C4-2B (cell line): ENCODE data around the gene BCAP29.

Experiments used
- H3K27ac ChIP-seq: fragments of 450-650 bp; 2 replicates; pipeline ENCODE4 v1.5.1; 2017
- CTCF ChIP-seq: fragments of 450-650 bp; conservative IDR thresholded peaks from 2 replicates; pipeline ENCODE4 v1.5.1; 2017; ENCODE audit warnings: mild to moderate bottlenecking
- ZFX ChIP-seq: fragments of 450-650 bp; IDR thresholded peaks from 2 replicates; pipeline ENCODE4 v1.6.1; 2017

The BCAP29 gene

GRCh38 chr7:107564553-107565298 is 15.3 kb upstream of the BCAP29 start:
- no peak for TF ChIP-seq ZFX
- no peak for TF ChIP-seq CTCF
- peak overlapping the region; percentile 98 for H3K27ac ChIP-seq

- TF ChIP-seq CTCF (no peak), ZFX (no peak)
- H3K27ac ChIP-seq: no peak overlapping the region
Observed at GRCh38 chr7:107570298-107570697, 9.7 kb upstream of the BCAP29 start.

- no peak for TF ChIP-seq ZFX
- TF ChIP-seq CTCF: no peak
- H3K27ac ChIP-seq: no peak overlapping the region
Observed at GRCh38 chr7:107573537-107573936, 6.5 kb upstream of the BCAP29 start.

GRCh38 chr7:107579554-107579884 is 527 bp upstream of the BCAP29 start:
- TF ChIP-seq CTCF: no peak
- TF ChIP-seq ZFX: no peak
- H3K27ac ChIP-seq: peak overlapping the region; percentile 91

GRCh38 chr7:107580716-107581383 is 804 bp downstream of the BCAP29 start:
- TF ChIP-seq CTCF: peak; percentile 41
- TF ChIP-seq ZFX: no peak
- peak overlapping the region; percentile 91 for H3K27ac ChIP-seq

GRCh38 chr7:107581387-107582013 is 1.5 kb downstream of the BCAP29 start:
- TF ChIP-seq CTCF (no peak), ZFX (no peak)
- H3K27ac ChIP-seq: no peak overlapping the region

- TF ChIP-seq CTCF (no peak), ZFX (no peak)
- H3K27ac ChIP-seq: no peak overlapping the region
Observed at GRCh38 chr7:107582875-107583274, 2.8 kb downstream of the BCAP29 start.
